SH-SY5Y (cell line): ENCODE data around the gene LRRC8C.

Experiments used
- GATA2 ChIP-seq: IDR thresholded peaks from 2 replicates; pipeline ENCODE4 v1.6.1; 2011; ENCODE audit warnings: mild to moderate bottlenecking, low read depth, low read length
- GATA3 ChIP-seq: IDR thresholded peaks from 2 replicates; pipeline ENCODE4 v1.6.1; 2011; ENCODE audit warnings: low read depth, mild to moderate bottlenecking, low read length, moderate library complexity

GRCh38 chr1:89708751-89709375, 75.9 kb downstream of the LRRC8C start:
- no peak for TF ChIP-seq GATA2
- no peak for TF ChIP-seq GATA3
